ENCODE results near the gene DNAH9. TPM values are rescaled to one million over a fixed set of nuclear protein-coding genes. Genes with fewer than 3 reads are reported as not detected.

Gene DNAH9
- total and polyA plus RNA-seq, 2 of the 8 experiments (the other 6 are each of a cell fraction or from before 2014, with no cell fraction given), result 0.21 to 0.86 TPM

GRCh38 chr17:11952610-11953009, 354.3 kb downstream of the DNAH9 start:
- Histone ChIP-seq H3K4me3 (ENCODE audit: extremely low read depth in 1 of 4, insufficient read depth in 2 of 4, low read depth in 3 of 4, low read length in 4 of 4) (no peak overlapping the region), H3K4ac (replicated peaks; ENCODE audit: insufficient read length, low read depth, low read length) (no peak overlapping the region), H4K8ac (ENCODE audit: extremely low read depth, insufficient read depth, low read length) (no peak overlapping the region), H3K18ac (ENCODE audit: extremely low read depth, low read length) (no peak overlapping the region), H3K9ac (replicated peaks in 1 of 4; ENCODE audit: extremely low read depth in 1 of 4, low read depth in 3 of 4, low read length in 3 of 4) (no peak overlapping the region), H3K27ac (ENCODE audit: low read depth, low read length) (no peak overlapping the region), H3K14ac (ENCODE audit: insufficient read length) (no peak overlapping the region), H3K23me2 (ENCODE audit: low read depth, low read length) (no peaks in the 10 kb centered on the region), H2BK15ac (ENCODE audit: low read length) (no peak overlapping the region), H3K23ac (ENCODE audit: insufficient read length) (no peak overlapping the region), H3K27me3 (replicated peaks in 1 of 4; ENCODE audit: control insufficient read depth in 3 of 4, extremely low read depth in 1 of 4, insufficient read depth in 3 of 4, low read length in 3 of 4) (no peaks in the 10 kb centered on the region), H2BK20ac (ENCODE audit: low read length) (no peak overlapping the region), H2BK120ac (replicated peaks; ENCODE audit: low read depth, low read length) (no peak overlapping the region), H4K91ac (replicated peaks; ENCODE audit: insufficient read length, low read length) (no peak overlapping the region), H4K5ac (ENCODE audit: insufficient read length, low read depth, low read length) (no peak overlapping the region), H2BK5ac (ENCODE audit: low read depth, low read length) (no peak overlapping the region), H3K9me3 (ENCODE audit: insufficient read depth in 2 of 2, low read depth in 1 of 2, low read length in 1 of 2) (peaks cover 12 to 15% of the 10 kb centered on the region in 2 experiments), H3K56ac (replicated peaks; ENCODE audit: insufficient read length, low read depth, low read length) (no peak overlapping the region), H3K4me1 (replicated peaks in 1 of 4; ENCODE audit: control insufficient read depth in 3 of 4, insufficient read depth in 4 of 4, low read length in 3 of 4) (no peaks in the 10 kb centered on the region), H3K4me2 (ENCODE audit: insufficient read depth in 1 of 2, low read depth in 2 of 2, low read length in 2 of 2) (no peak overlapping the region), H3K79me2 (ENCODE audit: control insufficient read depth in 1 of 2, insufficient read depth in 2 of 2, low read length in 2 of 2) (no peaks in the 10 kb centered on the region), H2AK5ac (ENCODE audit: low read depth, low read length) (no peak overlapping the region), H2BK12ac (ENCODE audit: low read depth, low read length) (no peak overlapping the region), H3K36me3 (ENCODE audit: control insufficient read depth in 2 of 4, insufficient read depth in 4 of 4, low read length in 3 of 4) (no peaks in the 10 kb centered on the region; a peak in 1 of 8 replicates), H3K79me1 (ENCODE audit: low read depth, low read length) (no peaks in the 10 kb centered on the region), H2AFZ (ENCODE audit: low read length) (no peak overlapping the region), H4K20me1 (replicated peaks in 1 of 2; ENCODE audit: control insufficient read depth in 1 of 2, insufficient read depth in 2 of 2, low read length in 2 of 2) (no peaks in the 10 kb centered on the region)
- POLR2A ChIA-PET (ENCODE audit: partially characterized antibody), result no interaction called here
- FAIRE-seq (no peak), DNase-seq (ENCODE audit: low read depth in 1 of 2, low spot score in 2 of 2) (no peak)
- WGBS, 2 experiments (ENCODE audit: extremely low coverage in 1 of 2, insufficient coverage in 1 of 2, insufficient read length in 1 of 2, insufficient replicate concordance in 2 of 2, low coverage in 1 of 2, low lambda C conversion rate in 2 of 2, missing lambda C conversion rate in 1 of 2), result 100% methylated on average over 3 of the region's 3 CpGs; no CpG with 5 or more reads in 1 of the 2 experiments
- CTCF ChIA-PET (ENCODE audit: partially characterized antibody), result interaction anchor here (1.0 to 10.2 kb wide), 4 partner anchors 13 to 217 kb away, joined by 3 to 62 read pairs (median 6); no protein-coding TSS in a partner anchor
- TF ChIP-seq POLR2A (IDR thresholded peaks at IDR 0.05; ENCODE audit: control extremely low read depth in 1 of 2, low read depth in 2 of 2, low read length in 2 of 2) (no peak), CBX8 (IDR thresholded peaks at IDR 0.05; ENCODE audit: borderline replicate concordance, low read depth, low read length) (no peak), CHD2 (IDR thresholded peaks at IDR 0.05; ENCODE audit: low read length) (no peak), KDM5A (IDR thresholded peaks at IDR 0.05; ENCODE audit: low read length) (no peak), JUN (IDR thresholded peaks at IDR 0.05; ENCODE audit: low read depth, low read length) (no peak), CTBP2 (IDR thresholded peaks at IDR 0.05; ENCODE audit: borderline replicate concordance, insufficient read depth, insufficient read length, low read length) (no peak)

Data from H1 (cell line).